Neural crest cell (in vitro differentiated cells): ENCODE results near the gene HSD17B12. TPM values are rescaled to one million over a fixed set of nuclear protein-coding genes. Genes with fewer than 3 reads are reported as not detected.

ENCODE experiments used
- DNase-seq: peaks from one replicate; pipeline ENCODE4 v3.0.0; 2021; ENCODE audit warnings: low read depth, mixed read lengths, low spot score
- H3K27ac Mint-ChIP-seq: one replicate; pipeline ENCODE4 v1.8.0; 2021; ENCODE audit warnings: mild to moderate bottlenecking, mixed read lengths; ENCODE audit not compliant: unreplicated experiment
- H3K27me3 Mint-ChIP-seq: 2 replicates; pipeline ENCODE4 v1.8.0; 2021; ENCODE audit warnings: low read depth, mild to moderate bottlenecking, mixed read lengths
- H3K36me3 Mint-ChIP-seq: 2 replicates; pipeline ENCODE4 v1.8.0; 2021; ENCODE audit warnings: low read depth, mild to moderate bottlenecking, mixed read lengths
- H3K4me1 Mint-ChIP-seq: 2 replicates; pipeline ENCODE4 v1.8.0; 2021; ENCODE audit warnings: mixed read lengths
- H3K4me3 Mint-ChIP-seq: one replicate; pipeline ENCODE4 v1.8.0; 2021; ENCODE audit warnings: mild to moderate bottlenecking, mixed read lengths
- H3K9me3 Mint-ChIP-seq: 2 replicates; pipeline ENCODE4 v1.8.0; 2021; ENCODE audit warnings: mixed read lengths
- CTCF ChIP-seq: fragments of 200-600 bp; sonication (generic); conservative IDR thresholded peaks from 2 replicates; pipeline ENCODE4 v1.5.0; 2021; ENCODE audit warnings: antibody characterized with exemption, mild to moderate bottlenecking
- total RNA-seq: library from RNA; stranded (reverse); gene quantifications from 2 replicates; pipeline ENCODE4 v1.2.1, GENCODE V29; 2021

The HSD17B12 gene
- total RNA-seq, 1 donor from 2014 or later = 116 TPM

- H3K27ac Mint-ChIP-seq = no peak overlapping the region
- DNase-seq = peak; percentile 67
- H3K4me1 Mint-ChIP-seq = no peaks in the 10 kb centered on the region
Observed at GRCh38 chr11:43852057-43852636, 171.6 kb downstream of the HSD17B12 start.

GRCh38 chr11:43853781-43854180, 173.2 kb downstream of the HSD17B12 start:
- no peaks in the 10 kb centered on the region for H3K9me3 Mint-ChIP-seq
- DNase-seq = no peak
- TF ChIP-seq CTCF = no peak
- no peak overlapping the region for H3K27ac Mint-ChIP-seq
- no peaks in the 10 kb centered on the region for H3K4me1 Mint-ChIP-seq
- peaks cover 3% of the 10 kb centered on the region for H3K36me3 Mint-ChIP-seq
- H3K4me3 Mint-ChIP-seq = no peak overlapping the region
- no peaks in the 10 kb centered on the region for H3K27me3 Mint-ChIP-seq

More at GRCh38 chr11:43852057-43852636, 171.6 kb downstream of the HSD17B12 start:
- TF ChIP-seq CTCF = peak; percentile 87
- Mint-ChIP-seq H3K27me3 (no peaks in the 10 kb centered on the region), H3K9me3 (no peaks in the 10 kb centered on the region), H3K4me3 (no peak overlapping the region), H3K36me3 (peaks cover 4% of the 10 kb centered on the region)

GRCh38 chr11:43856993-43857392, 176.5 kb downstream of the HSD17B12 start:
- H3K36me3 Mint-ChIP-seq = peaks cover 11% of the 10 kb centered on the region
- H3K27me3 Mint-ChIP-seq = no peaks in the 10 kb centered on the region
- H3K4me1 Mint-ChIP-seq = no peaks in the 10 kb centered on the region
- H3K9me3 Mint-ChIP-seq = peaks cover 2% of the 10 kb centered on the region
- no peak for TF ChIP-seq CTCF
- H3K4me3 Mint-ChIP-seq = no peak overlapping the region
- DNase-seq = no peak
- no peak overlapping the region for H3K27ac Mint-ChIP-seq

- DNase-seq = no peak
- H3K36me3 Mint-ChIP-seq = peaks cover 15% of the 10 kb centered on the region
- H3K4me3 Mint-ChIP-seq = no peak overlapping the region
- H3K9me3 Mint-ChIP-seq = peaks cover 2% of the 10 kb centered on the region
- H3K27me3 Mint-ChIP-seq = no peaks in the 10 kb centered on the region
- TF ChIP-seq CTCF = no peak
- H3K27ac Mint-ChIP-seq = no peak overlapping the region
- H3K4me1 Mint-ChIP-seq = no peaks in the 10 kb centered on the region
Observed at GRCh38 chr11:43861141-43861540, 180.6 kb downstream of the HSD17B12 start.

GRCh38 chr11:43866520-43866919, 186.0 kb downstream of the HSD17B12 start:
- no peak for TF ChIP-seq CTCF
- DNase-seq = no peak
- no peak overlapping the region for H3K27ac Mint-ChIP-seq
- H3K9me3 Mint-ChIP-seq = no peaks in the 10 kb centered on the region
- H3K4me3 Mint-ChIP-seq = no peak overlapping the region
- H3K27me3 Mint-ChIP-seq = peaks cover 34% of the 10 kb centered on the region
- H3K36me3 Mint-ChIP-seq = peaks cover 5% of the 10 kb centered on the region
- no peaks in the 10 kb centered on the region for H3K4me1 Mint-ChIP-seq
